ENCODE measurements around the gene CFAP73. TPM values are rescaled to one million over a fixed set of nuclear protein-coding genes. Genes with fewer than 3 reads are reported as not detected.

The CFAP73 gene
- total and polyA plus RNA-seq, 2 of the 8 experiments (the other 6 are each of a cell fraction or from before 2014, with no cell fraction given), result 0.45 to 0.56 TPM

DNA sequence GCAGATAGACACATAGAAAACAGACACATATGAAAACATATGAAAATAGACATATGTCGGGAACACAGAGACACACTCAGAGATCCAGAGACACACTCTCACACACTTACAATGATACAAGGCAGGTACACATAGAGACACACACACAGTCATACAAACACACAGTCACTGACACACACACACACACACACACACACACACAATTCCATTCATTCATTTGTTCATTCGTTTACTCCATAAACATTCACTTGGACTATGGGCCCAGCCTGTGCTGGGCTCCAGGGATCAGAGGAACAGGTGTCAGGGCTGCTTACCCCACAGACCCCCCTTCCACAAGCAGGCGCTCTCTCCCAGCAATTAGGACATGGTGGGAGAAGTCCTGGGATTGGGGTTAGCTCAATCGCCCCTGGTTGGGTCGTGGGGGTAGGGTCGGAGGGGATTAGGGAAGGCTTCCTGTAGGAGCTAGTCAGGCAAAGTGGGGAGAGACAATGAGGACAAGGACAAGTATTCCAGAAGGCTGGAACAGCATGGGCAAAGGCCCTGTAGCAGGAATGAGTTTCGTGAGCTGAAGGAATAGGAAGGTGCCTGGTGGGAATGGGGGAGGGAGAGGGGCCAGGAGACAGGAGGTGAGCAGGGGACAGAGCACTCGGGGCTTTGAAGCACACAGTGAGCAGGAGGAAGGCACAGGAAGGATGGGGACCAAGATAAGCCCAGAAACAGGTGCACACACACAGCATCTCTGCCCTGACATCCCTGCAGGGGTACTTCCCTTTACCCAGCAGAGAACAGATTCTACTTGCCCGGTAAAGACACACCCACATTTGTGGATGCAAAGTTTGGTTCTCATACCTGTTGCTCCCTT lies 20.5 kb upstream of the CFAP73 start:
- no peak for TF ChIP-seq SIX5 (IDR thresholded peaks at IDR 0.05; ENCODE audit: low read depth, low read length)
- peak; percentile 16 to 36; a peak in 3 of 4 replicates for TF ChIP-seq RAD21 (IDR thresholded peaks at IDR 0.05 in 1 of 2, conservative IDR thresholded peaks at IDR 0.05 in 1 of 2; ENCODE audit: low read depth in 2 of 2, low read length in 2 of 2)
- no peak overlapping the region for H3K56ac ChIP-seq (replicated peaks; ENCODE audit: insufficient read length, low read depth, low read length)
- H2BK20ac ChIP-seq (ENCODE audit: low read length), result no peak overlapping the region
- H3K27ac ChIP-seq (ENCODE audit: low read depth, low read length), result no peak overlapping the region
- H3K4me1 ChIP-seq (replicated peaks in 1 of 4; ENCODE audit: control insufficient read depth in 3 of 4, insufficient read depth in 4 of 4, low read length in 3 of 4), result peaks cover 0 to 2% (median 1%) of the 10 kb centered on the region in 4 experiments; a peak in 1 of 7 replicates
- no peak overlapping the region for H4K8ac ChIP-seq (ENCODE audit: extremely low read depth, insufficient read depth, low read length)
- H3K27me3 ChIP-seq (replicated peaks in 1 of 4; ENCODE audit: control insufficient read depth in 3 of 4, extremely low read depth in 1 of 4, insufficient read depth in 3 of 4, low read length in 3 of 4), result peaks cover 0 to 2% (median 0%) of the 10 kb centered on the region in 4 experiments; a peak in 1 of 7 replicates
- no peak overlapping the region for H3K18ac ChIP-seq (ENCODE audit: extremely low read depth, low read length)
- H3K9me3 ChIP-seq (ENCODE audit: insufficient read depth in 2 of 2, low read depth in 1 of 2, low read length in 1 of 2), result no peaks in the 10 kb centered on the region
- no peak overlapping the region for H2AFZ ChIP-seq (ENCODE audit: low read length)
- no peak overlapping the region for H3K4me2 ChIP-seq (ENCODE audit: insufficient read depth in 1 of 2, low read depth in 2 of 2, low read length in 2 of 2)
- 76% methylated on average over 9 of the region's 9 CpGs; no CpG with 5 or more reads in 1 of the 2 experiments for WGBS, 2 experiments (ENCODE audit: extremely low coverage in 1 of 2, insufficient coverage in 1 of 2, insufficient read length in 1 of 2, insufficient replicate concordance in 2 of 2, low coverage in 1 of 2, low lambda C conversion rate in 2 of 2, missing lambda C conversion rate in 1 of 2)
- no peak overlapping the region for H2BK120ac ChIP-seq (replicated peaks; ENCODE audit: low read depth, low read length)
- no peak overlapping the region for H3K4me3 ChIP-seq (ENCODE audit: extremely low read depth in 1 of 4, insufficient read depth in 2 of 4, low read depth in 3 of 4, low read length in 4 of 4)
- no peak overlapping the region for H2AK5ac ChIP-seq (ENCODE audit: low read depth, low read length)
- H2BK5ac ChIP-seq (ENCODE audit: low read depth, low read length), result no peak overlapping the region
- peaks cover 2% of the 10 kb centered on the region; the same call in 1 of the 2 replicates for H3K23me2 ChIP-seq (ENCODE audit: low read depth, low read length)
- ChIA-PET POLR2A (ENCODE audit: partially characterized antibody) (interaction anchor here (1.0 to 2.9 kb wide), 3 partner anchors 9 to 17 kb away, joined by 3 to 13 read pairs (median 3); no protein-coding TSS in a partner anchor), CTCF (ENCODE audit: partially characterized antibody) (interaction anchor here (0.6 to 7.5 kb wide), 7 partner anchors 8 to 496 kb away, joined by 3 to 67 read pairs (median 11); partner anchors contain the start of gene CFAP73)
- H4K91ac ChIP-seq (replicated peaks; ENCODE audit: insufficient read length, low read length), result no peak overlapping the region
- DNase-seq (ENCODE audit: low read depth in 1 of 2, low spot score in 2 of 2) (no peak), FAIRE-seq (no peak)
- no peak overlapping the region for H3K14ac ChIP-seq (ENCODE audit: insufficient read length)
- H4K20me1 ChIP-seq (replicated peaks in 1 of 2; ENCODE audit: control insufficient read depth in 1 of 2, insufficient read depth in 2 of 2, low read length in 2 of 2), result peaks cover 0 to 7% of the 10 kb centered on the region in 2 experiments
- no peak overlapping the region for H3K9ac ChIP-seq (replicated peaks in 1 of 4; ENCODE audit: extremely low read depth in 1 of 4, low read depth in 3 of 4, low read length in 3 of 4)
- no peaks in the 10 kb centered on the region for H3K79me1 ChIP-seq (ENCODE audit: low read depth, low read length)
- no peak overlapping the region for H4K5ac ChIP-seq (ENCODE audit: insufficient read length, low read depth, low read length)
- H3K23ac ChIP-seq (ENCODE audit: insufficient read length), result no peak overlapping the region
- no peaks in the 10 kb centered on the region for H3K79me2 ChIP-seq (ENCODE audit: control insufficient read depth in 1 of 2, insufficient read depth in 2 of 2, low read length in 2 of 2)
- no peaks in the 10 kb centered on the region for H3K36me3 ChIP-seq (ENCODE audit: control insufficient read depth in 2 of 4, insufficient read depth in 4 of 4, low read length in 3 of 4)
- no peak overlapping the region for H2BK12ac ChIP-seq (ENCODE audit: low read depth, low read length)
- 0 out of 2 replicates have a peak overlapping the region, but pooled peaks have one; percentile 46 for H2BK15ac ChIP-seq (ENCODE audit: low read length)
- no peak overlapping the region for H3K4ac ChIP-seq (replicated peaks; ENCODE audit: insufficient read length, low read depth, low read length)

All from H1 (cell line).